ENCODE measurements around the gene OR8G1.

DNA sequence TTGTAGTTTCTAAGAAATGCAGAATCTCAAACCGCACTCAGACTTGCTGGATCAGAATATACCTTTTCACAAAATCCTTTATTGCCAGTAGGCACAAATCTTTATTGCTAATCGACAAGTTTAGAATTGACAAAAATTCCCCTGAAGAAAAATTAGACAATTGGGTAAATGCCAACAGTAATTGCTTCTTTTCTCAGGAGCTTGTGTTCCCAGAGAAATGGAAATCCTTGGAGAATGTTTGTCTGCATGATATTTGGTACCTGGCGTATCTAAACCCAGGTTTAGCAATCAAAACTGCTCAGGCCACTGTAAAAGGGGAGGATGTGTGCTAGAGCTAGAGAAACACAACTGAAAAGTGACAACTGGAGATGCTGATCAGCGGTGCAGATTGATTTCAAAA, 15.2 kb downstream of the OR8G1 start, which contains the start of gene OR8G5:
- no peak for TF ChIP-seq CTCF (IDR thresholded peaks at IDR 0.05; ENCODE audit: low read depth, low read length, missing input control)
- no peak for TF ChIP-seq TAF1 (conservative IDR thresholded peaks at IDR 0.05)
- TF ChIP-seq RXRA (IDR thresholded peaks at IDR 0.05), result no peak
- TF ChIP-seq, protein P1, sequence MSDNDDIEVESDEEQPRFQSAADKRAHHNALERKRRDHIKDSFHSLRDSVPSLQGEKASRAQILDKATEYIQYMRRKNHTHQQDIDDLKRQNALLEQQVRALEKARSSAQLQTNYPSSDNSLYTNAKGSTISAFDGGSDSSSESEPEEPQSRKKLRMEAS (IDR thresholded peaks at IDR 0.05), result no peak
- no peak for TF ChIP-seq SP1 (IDR thresholded peaks at IDR 0.05)
- TF ChIP-seq REST (IDR thresholded peaks at IDR 0.05), result no peak
- no peak for TF ChIP-seq EGR1 (IDR thresholded peaks at IDR 0.05; ENCODE audit: low read depth in 2 of 2)
- TF ChIP-seq GABPA (IDR thresholded peaks at IDR 0.05 in 1 of 2, conservative IDR thresholded peaks at IDR 0.05 in 1 of 2), result no peak
- TF ChIP-seq HNF4G (IDR thresholded peaks at IDR 0.05), result no peak
- no peak for TF ChIP-seq HNF4A (conservative IDR thresholded peaks at IDR 0.05)
- TF ChIP-seq, protein P2, sequence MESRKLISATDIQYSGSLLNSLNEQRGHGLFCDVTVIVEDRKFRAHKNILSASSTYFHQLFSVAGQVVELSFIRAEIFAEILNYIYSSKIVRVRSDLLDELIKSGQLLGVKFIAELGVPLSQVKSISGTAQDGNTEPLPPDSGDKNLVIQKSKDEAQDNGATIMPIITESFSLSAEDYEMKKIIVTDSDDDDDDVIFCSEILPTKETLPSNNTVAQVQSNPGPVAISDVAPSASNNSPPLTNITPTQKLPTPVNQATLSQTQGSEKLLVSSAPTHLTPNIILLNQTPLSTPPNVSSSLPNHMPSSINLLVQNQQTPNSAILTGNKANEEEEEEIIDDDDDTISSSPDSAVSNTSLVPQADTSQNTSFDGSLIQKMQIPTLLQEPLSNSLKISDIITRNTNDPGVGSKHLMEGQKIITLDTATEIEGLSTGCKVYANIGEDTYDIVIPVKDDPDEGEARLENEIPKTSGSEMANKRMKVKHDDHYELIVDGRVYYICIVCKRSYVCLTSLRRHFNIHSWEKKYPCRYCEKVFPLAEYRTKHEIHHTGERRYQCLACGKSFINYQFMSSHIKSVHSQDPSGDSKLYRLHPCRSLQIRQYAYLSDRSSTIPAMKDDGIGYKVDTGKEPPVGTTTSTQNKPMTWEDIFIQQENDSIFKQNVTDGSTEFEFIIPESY (IDR thresholded peaks at IDR 0.05), result no peak
- TF ChIP-seq YY1 (IDR thresholded peaks at IDR 0.05), result no peak

Data from liver (tissue), 3 donors.